HepG2 (cell line): ENCODE results near the gene APOA1. TPM values are rescaled to one million over a fixed set of nuclear protein-coding genes. Genes with fewer than 3 reads are reported as not detected.
A peak's percentile ranks its signal among the peaks of the same experiment; 100 is the strongest.

Source experiments
- CENPX ChIP-seq: sonication (generic); formaldehyde crosslinking; IDR thresholded peaks from 2 replicates; pipeline ENCODE4 v1.9.0; 2021; ENCODE audit warnings: mild to moderate bottlenecking, missing genetic modification reagents, moderate library complexity
- CREB3 ChIP-seq: sonication (generic); formaldehyde crosslinking; IDR thresholded peaks from 2 replicates; pipeline ENCODE4 v1.5.0; 2020; ENCODE audit warnings: missing genetic modification reagents
- GABPA ChIP-seq, 2 experiments: IDR thresholded peaks; 2 replicates each; pipeline ENCODE4 v1.6.1; 2011 to 2016; ENCODE audit warnings: low read depth in 2 of 2, low read length in 1 of 2, missing biosample characterization in 1 of 2, missing genetic modification characterization in 1 of 2
- HOXA9 ChIP-seq: sonication (generic); formaldehyde crosslinking; IDR thresholded peaks from 2 replicates; pipeline ENCODE4 v1.8.1; 2022; ENCODE audit warnings: missing genetic modification reagents, mild to moderate bottlenecking, moderate library complexity, borderline replicate concordance
- KLF9 ChIP-seq: IDR thresholded peaks from 2 replicates; pipeline ENCODE4 v1.6.1; 2016; ENCODE audit warnings: low read depth
- MED1 ChIP-seq: sonication (generic); formaldehyde crosslinking; IDR thresholded peaks from 2 replicates; pipeline ENCODE4 v1.4.0; 2020; ENCODE audit warnings: missing genetic modification reagents
- PHB2 ChIP-seq: fragments of 450-650 bp; IDR thresholded peaks from 2 replicates; pipeline ENCODE4 v1.6.1; 2018; ENCODE audit not compliant: partially characterized antibody
- POLR2A ChIP-seq, 2 experiments: IDR thresholded peaks; 2 replicates each; pipeline ENCODE4 v1.6.1; 2011; ENCODE audit warnings: low read depth in 2 of 2, low read length in 2 of 2, mild to moderate bottlenecking in 1 of 2, moderate library complexity in 1 of 2; ENCODE audit not compliant: insufficient read depth in 1 of 2
- TFE3 ChIP-seq: IDR thresholded peaks from 2 replicates; pipeline ENCODE4 v1.6.1; 2016
- ZFAT ChIP-seq: sonication (generic); formaldehyde crosslinking; conservative IDR thresholded peaks from 2 replicates; pipeline ENCODE4 v1.8.1; 2023; ENCODE audit warnings: missing genetic modification reagents, inconsistent platforms
- ZMAT3 ChIP-seq: sonication (generic); formaldehyde crosslinking; conservative IDR thresholded peaks from 2 replicates; pipeline ENCODE4 v1.7.0; 2021; ENCODE audit warnings: missing genetic modification reagents
- ZNF282 ChIP-seq: fragments of 450-650 bp; IDR thresholded peaks from 2 replicates; pipeline ENCODE4 v1.6.1; 2018; ENCODE audit not compliant: partially characterized antibody
- ZNF576 ChIP-seq: sonication (generic); formaldehyde crosslinking; IDR thresholded peaks from 2 replicates; pipeline ENCODE4 v1.4.0; 2020; ENCODE audit warnings: mild to moderate bottlenecking, missing genetic modification reagents
- ZNF644 ChIP-seq: IDR thresholded peaks from 2 replicates; pipeline ENCODE4 v1.6.1; 2016; ENCODE audit warnings: low read depth
- ZNF660 ChIP-seq: sonication (generic); formaldehyde crosslinking; IDR thresholded peaks from 2 replicates; pipeline ENCODE4 v1.5.1; 2020; ENCODE audit warnings: mild to moderate bottlenecking, low read depth, missing genetic modification reagents, borderline replicate concordance
- ZNF883 ChIP-seq: sonication (generic); formaldehyde crosslinking; IDR thresholded peaks from 2 replicates; pipeline ENCODE4 v1.5.1; 2020; ENCODE audit warnings: mild to moderate bottlenecking, missing genetic modification reagents; ENCODE audit errors: not compliant biosample characterization
- polyA plus RNA-seq, 8 experiments: library from polyadenylated mRNA; depleted of rRNA in 3 of 8; stranded (reverse) in 7 of 8; unstranded in 1 of 8; fragments of >200 nt; fragmentation: Illumina TruSeq in 4 of 8; extraction: Trizol in 4 of 8; gene quantifications; 2 replicates each; pipeline versions ENCODE4 v1.2.1 to v1.2.3, GENCODE V29; 2011 to 2016; ENCODE audit warnings: low read depth in 4 of 8, missing spikeins in 1 of 8, mixed read lengths in 1 of 8; ENCODE audit not compliant: insufficient read depth in 1 of 8
- total RNA-seq, 5 experiments: library from RNA; depleted of rRNA; stranded (reverse); fragments of >200 nt; fragmentation: Illumina TruSeq; extraction: Trizol; gene quantifications; 2 replicates each; pipeline ENCODE4 v1.2.3, GENCODE V29; 2016; ENCODE audit warnings: low read depth in 1 of 5
- TF ChIP-seq, protein P1 (sequence below): sonication (generic); formaldehyde crosslinking; IDR thresholded peaks from 2 replicates; pipeline ENCODE4 v1.4.0; 2020; ENCODE audit warnings: mild to moderate bottlenecking, missing genetic modification reagents
- TF ChIP-seq, protein P2 (sequence below): sonication (generic); formaldehyde crosslinking; IDR thresholded peaks from 2 replicates; pipeline ENCODE4 v1.4.0; 2020; ENCODE audit warnings: missing genetic modification reagents, borderline replicate concordance
- TF ChIP-seq, protein P3 (sequence below): sonication (generic); formaldehyde crosslinking; IDR thresholded peaks from 2 replicates; pipeline ENCODE4 v1.5.0; 2020; ENCODE audit warnings: mild to moderate bottlenecking, missing genetic modification reagents

APOA1 gene
- total and polyA plus RNA-seq, 2 of the 13 experiments (the other 11 are each of a cell fraction or from before 2014, with no cell fraction given) = 1,973 to 5,485 TPM

GRCh38 chr11:116837231-116838091 lies at the start of gene APOA1 (continued):
- TF ChIP-seq ZNF660 (CRISPR knock-in tag) (no peak), ZFAT (CRISPR knock-in tag) (0 out of 2 replicates have a peak, but pooled peaks have one; percentile 68), GABPA (IDR thresholded peaks at IDR 0.05; ENCODE audit: low read depth, low read length) (no peak), GABPA (CRISPR knock-in tag; IDR thresholded peaks at IDR 0.05; ENCODE audit: low read depth) (no peak), CREB3 (CRISPR knock-in tag) (peak; percentile 80; the same call in 1 of the 2 replicates), KLF9 (CRISPR knock-in tag) (no peak), MED1 (CRISPR knock-in tag) (peak; percentile 96), CENPX (no peak), PHB2 (no peak), ZNF576 (no peak), TFE3 (CRISPR knock-in tag) (peak; percentile 56), ZNF644 (CRISPR knock-in tag) (no peak), ZMAT3 (CRISPR knock-in tag) (peak; percentile 75; the same call in 1 of the 2 replicates), POLR2A (IDR thresholded peaks at IDR 0.05; ENCODE audit: insufficient read depth in 1 of 2, low read depth in 2 of 2, low read length in 2 of 2) (peak in 1 of 2 experiments; percentile 100; a peak in 2 of 4 replicates), ZNF282 (no peak), ZNF883 (peak; percentile 62), HOXA9 (CRISPR knock-in tag) (peak; percentile 89; the same call in 1 of the 2 replicates)
- TF ChIP-seq, protein P1, sequence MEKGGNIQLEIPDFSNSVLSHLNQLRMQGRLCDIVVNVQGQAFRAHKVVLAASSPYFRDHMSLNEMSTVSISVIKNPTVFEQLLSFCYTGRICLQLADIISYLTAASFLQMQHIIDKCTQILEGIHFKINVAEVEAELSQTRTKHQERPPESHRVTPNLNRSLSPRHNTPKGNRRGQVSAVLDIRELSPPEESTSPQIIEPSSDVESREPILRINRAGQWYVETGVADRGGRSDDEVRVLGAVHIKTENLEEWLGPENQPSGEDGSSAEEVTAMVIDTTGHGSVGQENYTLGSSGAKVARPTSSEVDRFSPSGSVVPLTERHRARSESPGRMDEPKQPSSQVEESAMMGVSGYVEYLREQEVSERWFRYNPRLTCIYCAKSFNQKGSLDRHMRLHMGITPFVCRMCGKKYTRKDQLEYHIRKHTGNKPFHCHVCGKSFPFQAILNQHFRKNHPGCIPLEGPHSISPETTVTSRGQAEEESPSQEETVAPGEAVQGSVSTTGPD (CRISPR knock-in tag) = no peak
- TF ChIP-seq, protein P2, sequence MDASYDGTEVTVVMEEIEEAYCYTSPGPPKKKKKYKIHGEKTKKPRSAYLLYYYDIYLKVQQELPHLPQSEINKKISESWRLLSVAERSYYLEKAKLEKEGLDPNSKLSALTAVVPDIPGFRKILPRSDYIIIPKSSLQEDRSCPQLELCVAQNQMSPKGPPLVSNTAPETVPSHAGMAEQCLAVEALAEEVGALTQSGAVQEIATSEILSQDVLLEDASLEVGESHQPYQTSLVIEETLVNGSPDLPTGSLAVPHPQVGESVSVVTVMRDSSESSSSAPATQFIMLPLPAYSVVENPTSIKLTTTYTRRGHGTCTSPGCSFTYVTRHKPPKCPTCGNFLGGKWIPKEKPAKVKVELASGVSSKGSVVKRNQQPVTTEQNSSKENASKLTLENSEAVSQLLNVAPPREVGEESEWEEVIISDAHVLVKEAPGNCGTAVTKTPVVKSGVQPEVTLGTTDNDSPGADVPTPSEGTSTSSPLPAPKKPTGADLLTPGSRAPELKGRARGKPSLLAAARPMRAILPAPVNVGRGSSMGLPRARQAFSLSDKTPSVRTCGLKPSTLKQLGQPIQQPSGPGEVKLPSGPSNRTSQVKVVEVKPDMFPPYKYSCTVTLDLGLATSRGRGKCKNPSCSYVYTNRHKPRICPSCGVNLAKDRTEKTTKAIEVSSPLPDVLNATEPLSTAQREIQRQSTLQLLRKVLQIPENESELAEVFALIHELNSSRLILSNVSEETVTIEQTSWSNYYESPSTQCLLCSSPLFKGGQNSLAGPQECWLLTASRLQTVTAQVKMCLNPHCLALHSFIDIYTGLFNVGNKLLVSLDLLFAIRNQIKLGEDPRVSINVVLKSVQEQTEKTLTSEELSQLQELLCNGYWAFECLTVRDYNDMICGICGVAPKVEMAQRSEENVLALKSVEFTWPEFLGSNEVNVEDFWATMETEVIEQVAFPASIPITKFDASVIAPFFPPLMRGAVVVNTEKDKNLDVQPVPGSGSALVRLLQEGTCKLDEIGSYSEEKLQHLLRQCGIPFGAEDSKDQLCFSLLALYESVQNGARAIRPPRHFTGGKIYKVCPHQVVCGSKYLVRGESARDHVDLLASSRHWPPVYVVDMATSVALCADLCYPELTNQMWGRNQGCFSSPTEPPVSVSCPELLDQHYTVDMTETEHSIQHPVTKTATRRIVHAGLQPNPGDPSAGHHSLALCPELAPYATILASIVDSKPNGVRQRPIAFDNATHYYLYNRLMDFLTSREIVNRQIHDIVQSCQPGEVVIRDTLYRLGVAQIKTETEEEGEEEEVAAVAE (CRISPR knock-in tag) = peak; percentile 46; the same call in 1 of the 2 replicates
- TF ChIP-seq, protein P3, sequence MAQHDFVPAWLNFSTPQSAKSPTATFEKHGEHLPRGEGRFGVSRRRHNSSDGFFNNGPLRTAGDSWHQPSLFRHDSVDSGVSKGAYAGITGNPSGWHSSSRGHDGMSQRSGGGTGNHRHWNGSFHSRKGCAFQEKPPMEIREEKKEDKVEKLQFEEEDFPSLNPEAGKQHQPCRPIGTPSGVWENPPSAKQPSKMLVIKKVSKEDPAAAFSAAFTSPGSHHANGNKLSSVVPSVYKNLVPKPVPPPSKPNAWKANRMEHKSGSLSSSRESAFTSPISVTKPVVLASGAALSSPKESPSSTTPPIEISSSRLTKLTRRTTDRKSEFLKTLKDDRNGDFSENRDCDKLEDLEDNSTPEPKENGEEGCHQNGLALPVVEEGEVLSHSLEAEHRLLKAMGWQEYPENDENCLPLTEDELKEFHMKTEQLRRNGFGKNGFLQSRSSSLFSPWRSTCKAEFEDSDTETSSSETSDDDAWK (CRISPR knock-in tag) = no peak
